DOHH2 (cell line): ENCODE results near the gene C3orf70.

Source experiments
- H3F3A ChIP-seq: fragments of 200-600 bp; sonication (generic), shearing (Covaris generic); 2 replicates; pipeline ENCODE4 v1.6.0; 2016; ENCODE audit warnings: antibody characterized with exemption, mild to moderate bottlenecking; ENCODE audit not compliant: control insufficient read depth, insufficient read depth
- H3K27ac ChIP-seq: fragments of 200-600 bp; sonication (generic); 2 replicates; pipeline ENCODE4 v1.5.1; 2014; ENCODE audit warnings: low read depth, mild to moderate bottlenecking, low read length, moderate library complexity
- H3K27me3 ChIP-seq: fragments of 200-600 bp; sonication (generic); 2 replicates; pipeline ENCODE4 v1.6.1; 2014; ENCODE audit warnings: mild to moderate bottlenecking, low read length, mixed read lengths; ENCODE audit not compliant: control insufficient read depth
- H3K36me3 ChIP-seq: fragments of 200-600 bp; sonication (generic); 2 replicates; pipeline ENCODE4 v1.6.1; 2014; ENCODE audit warnings: mild to moderate bottlenecking, low read length, moderate library complexity, mixed read lengths; ENCODE audit not compliant: control insufficient read depth
- H3K4me1 ChIP-seq: fragments of 200-600 bp; sonication (generic); 2 replicates; pipeline ENCODE4 v1.6.1; 2014; ENCODE audit warnings: mild to moderate bottlenecking, low read length, mixed read lengths; ENCODE audit not compliant: control insufficient read depth
- H3K4me2 ChIP-seq: fragments of 200-600 bp; sonication (generic); 2 replicates; pipeline ENCODE4 v1.6.0; 2014; ENCODE audit warnings: mild to moderate bottlenecking, low read length, moderate library complexity
- H3K4me3 ChIP-seq: fragments of 200-600 bp; sonication (generic); 2 replicates; pipeline ENCODE4 v1.5.1; 2014; ENCODE audit warnings: mild to moderate bottlenecking, low read length, mixed read lengths
- H3K79me2 ChIP-seq: fragments of 200-600 bp; sonication (generic); 2 replicates; pipeline ENCODE4 v1.6.1; 2014; ENCODE audit warnings: mild to moderate bottlenecking, low read length, mixed read lengths; ENCODE audit not compliant: control insufficient read depth
- H3K9me2 ChIP-seq: fragments of 200-600 bp; sonication (generic); replicated peaks from 2 replicates; pipeline ENCODE4 v1.6.1; 2014; ENCODE audit warnings: mild to moderate bottlenecking, low read length, mixed read lengths; ENCODE audit not compliant: control insufficient read depth
- H3K9me3 ChIP-seq: fragments of 200-600 bp; sonication (generic); 2 replicates; pipeline ENCODE4 v1.6.1; 2014; ENCODE audit warnings: antibody characterized with exemption, low read length, mixed read lengths; ENCODE audit not compliant: control insufficient read depth, insufficient read depth
- H4K20me1 ChIP-seq: fragments of 200-600 bp; sonication (generic); 2 replicates; pipeline ENCODE4 v1.6.0; 2014; ENCODE audit warnings: low read depth, mild to moderate bottlenecking, antibody characterized with exemption, low read length, moderate library complexity; ENCODE audit not compliant: control insufficient read depth, insufficient read depth
- EZH2phosphoT487 ChIP-seq: fragments of 200-600 bp; sonication (generic); IDR thresholded peaks from 2 replicates; pipeline ENCODE4 v1.6.1; 2017; ENCODE audit warnings: borderline replicate concordance, mild to moderate bottlenecking, antibody characterized with exemption, low read length, moderate library complexity, mixed read lengths
- TF ChIP-seq, protein P1 (sequence below): fragments of 200-600 bp; sonication (generic); IDR thresholded peaks from one replicate; pipeline ENCODE4 v1.5.1; 2014; ENCODE audit warnings: antibody characterized with exemption, mild to moderate bottlenecking, low read depth, low read length; ENCODE audit not compliant: poor library complexity, severe bottlenecking

C3orf70 gene

DNA sequence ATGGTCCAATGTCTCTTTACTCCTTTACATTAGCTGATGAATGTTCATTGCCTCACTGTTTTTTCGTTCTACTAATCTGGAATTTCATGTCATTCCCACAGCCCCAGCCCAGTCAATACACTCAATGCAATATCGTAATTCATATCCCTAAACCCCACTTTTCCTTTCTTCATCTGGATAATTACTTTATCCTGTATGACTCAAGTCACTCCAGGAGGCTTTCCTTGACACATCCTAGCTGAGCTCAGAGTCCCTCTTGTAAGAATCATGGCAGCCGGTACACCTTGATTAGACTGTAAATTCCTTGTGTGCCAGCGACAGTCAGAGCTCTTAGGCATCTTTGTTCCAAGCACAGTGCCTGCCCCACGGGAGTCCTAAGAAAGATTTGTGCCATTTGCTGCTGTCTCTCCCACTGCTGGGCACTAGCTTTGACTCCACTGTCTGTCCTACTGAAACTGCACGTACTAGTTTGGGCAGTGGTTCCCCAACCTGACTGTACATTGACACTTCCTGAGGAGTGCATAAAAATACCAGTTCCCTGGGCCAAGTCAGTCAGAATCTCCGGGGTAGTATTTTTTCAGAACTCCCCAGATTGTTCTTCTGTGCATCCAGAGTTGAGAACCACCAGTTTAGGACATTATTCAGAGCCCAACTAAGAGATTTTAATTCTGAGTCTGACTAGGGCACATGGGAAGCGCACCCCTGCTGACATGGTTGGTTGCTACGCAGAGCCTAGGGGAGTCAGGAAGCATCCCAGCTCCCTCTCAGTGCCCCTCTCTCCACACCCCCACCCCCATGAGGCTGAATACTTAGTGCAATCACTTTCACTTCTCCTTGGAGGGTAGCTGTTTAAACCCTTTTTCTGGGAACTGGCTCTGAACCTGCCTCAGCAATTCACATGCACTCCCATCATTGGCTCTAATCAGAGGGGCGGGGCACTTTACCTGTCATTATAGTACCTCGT lies 19.5 kb upstream of the C3orf70 start:
- Histone ChIP-seq H3K27ac (no peak overlapping the region), H3K79me2 (no peaks in the 10 kb centered on the region), H3K4me1 (peaks cover 19% of the 10 kb centered on the region), H3F3A (no peaks in the 10 kb centered on the region), H3K9me3 (no peaks in the 10 kb centered on the region), H3K36me3 (no peaks in the 10 kb centered on the region), H3K4me2 (no peak overlapping the region), H3K9me2 (no peaks in the 10 kb centered on the region), H3K4me3 (no peak overlapping the region), H3K27me3 (no peaks in the 10 kb centered on the region), H4K20me1 (no peaks in the 10 kb centered on the region)
- TF ChIP-seq, protein P1, sequence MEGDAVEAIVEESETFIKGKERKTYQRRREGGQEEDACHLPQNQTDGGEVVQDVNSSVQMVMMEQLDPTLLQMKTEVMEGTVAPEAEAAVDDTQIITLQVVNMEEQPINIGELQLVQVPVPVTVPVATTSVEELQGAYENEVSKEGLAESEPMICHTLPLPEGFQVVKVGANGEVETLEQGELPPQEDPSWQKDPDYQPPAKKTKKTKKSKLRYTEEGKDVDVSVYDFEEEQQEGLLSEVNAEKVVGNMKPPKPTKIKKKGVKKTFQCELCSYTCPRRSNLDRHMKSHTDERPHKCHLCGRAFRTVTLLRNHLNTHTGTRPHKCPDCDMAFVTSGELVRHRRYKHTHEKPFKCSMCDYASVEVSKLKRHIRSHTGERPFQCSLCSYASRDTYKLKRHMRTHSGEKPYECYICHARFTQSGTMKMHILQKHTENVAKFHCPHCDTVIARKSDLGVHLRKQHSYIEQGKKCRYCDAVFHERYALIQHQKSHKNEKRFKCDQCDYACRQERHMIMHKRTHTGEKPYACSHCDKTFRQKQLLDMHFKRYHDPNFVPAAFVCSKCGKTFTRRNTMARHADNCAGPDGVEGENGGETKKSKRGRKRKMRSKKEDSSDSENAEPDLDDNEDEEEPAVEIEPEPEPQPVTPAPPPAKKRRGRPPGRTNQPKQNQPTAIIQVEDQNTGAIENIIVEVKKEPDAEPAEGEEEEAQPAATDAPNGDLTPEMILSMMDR: no peak
- no peak for TF ChIP-seq EZH2phosphoT487

DNA sequence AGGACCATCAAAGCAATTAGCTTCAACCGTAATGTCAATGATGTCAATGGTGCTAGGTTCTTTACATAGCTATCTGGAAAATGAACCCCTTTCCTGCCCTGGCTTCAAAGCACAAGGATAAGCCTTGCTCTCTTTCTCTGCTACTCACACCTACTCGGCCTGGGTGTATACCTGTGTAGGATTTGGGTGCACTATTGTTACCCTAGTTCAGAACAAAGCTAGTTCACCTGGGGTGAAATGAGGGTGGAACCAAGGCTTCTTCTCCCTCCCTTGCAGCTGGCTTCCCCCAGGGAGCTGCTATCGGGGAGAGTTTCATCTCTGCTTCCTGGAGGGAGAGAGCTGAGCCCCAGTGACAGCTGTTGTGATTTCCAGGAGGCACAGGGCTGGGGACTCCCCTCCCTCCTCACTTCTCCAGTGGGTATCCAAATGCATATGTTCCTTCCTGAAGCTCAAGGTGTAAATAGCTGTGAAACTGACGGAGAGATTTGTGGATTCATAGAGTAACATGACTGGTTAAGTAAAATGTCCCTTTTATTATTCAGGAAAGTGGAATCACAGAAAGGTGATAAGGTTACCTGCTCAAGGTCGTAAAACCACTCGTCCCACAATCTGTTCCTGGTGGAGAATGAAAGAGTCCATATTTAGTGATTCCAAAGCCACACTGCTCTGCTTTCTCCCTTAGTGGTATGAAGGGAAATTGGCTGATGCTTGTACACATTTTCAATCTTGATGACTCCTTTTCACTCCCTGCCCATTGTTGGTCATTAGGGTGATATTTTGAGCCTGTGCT lies 11.8 kb upstream of the C3orf70 start:
- TF ChIP-seq, protein P1: no peak
- no peak for TF ChIP-seq EZH2phosphoT487
- H3K27me3 ChIP-seq: peaks cover 17% of the 10 kb centered on the region
- no peak overlapping the region for H3K4me2 ChIP-seq
- no peaks in the 10 kb centered on the region for H3K79me2 ChIP-seq
- no peaks in the 10 kb centered on the region for H3K36me3 ChIP-seq
- H3K27ac ChIP-seq: no peak overlapping the region
- H4K20me1 ChIP-seq: no peaks in the 10 kb centered on the region
- H3K9me2 ChIP-seq: no peaks in the 10 kb centered on the region
- no peaks in the 10 kb centered on the region for H3F3A ChIP-seq
- H3K9me3 ChIP-seq: no peaks in the 10 kb centered on the region
- H3K4me3 ChIP-seq: no peak overlapping the region
- no peaks in the 10 kb centered on the region for H3K4me1 ChIP-seq

DNA sequence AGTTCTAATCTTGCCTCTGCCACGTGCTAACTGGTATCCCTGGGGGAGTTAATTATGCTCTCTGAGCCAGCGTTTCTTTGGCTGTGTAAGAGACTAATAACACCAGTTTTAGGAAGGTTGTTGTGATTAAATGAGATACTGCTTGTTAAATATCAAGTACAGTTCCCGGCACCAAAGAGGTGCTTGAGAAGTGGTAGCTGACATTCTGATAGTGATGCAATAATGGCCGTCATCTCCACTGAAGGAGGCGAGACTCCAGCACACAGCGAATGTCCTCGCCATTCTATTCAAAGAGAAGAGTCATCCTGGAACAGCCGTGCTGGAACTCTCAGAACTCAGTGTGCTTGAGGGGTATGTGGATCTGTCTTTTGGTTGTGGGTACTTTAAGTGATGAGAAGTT lies 9.8 kb upstream of the C3orf70 start:
- no peaks in the 10 kb centered on the region for H3K79me2 ChIP-seq
- H3F3A ChIP-seq: no peaks in the 10 kb centered on the region
- TF ChIP-seq EZH2phosphoT487: no peak
- TF ChIP-seq, protein P1: no peak
- no peaks in the 10 kb centered on the region for H3K9me2 ChIP-seq
- no peak overlapping the region for H3K4me3 ChIP-seq
- H3K36me3 ChIP-seq: no peaks in the 10 kb centered on the region
- H3K27me3 ChIP-seq: peaks cover 30% of the 10 kb centered on the region
- H3K4me2 ChIP-seq: no peak overlapping the region
- H3K27ac ChIP-seq: no peak overlapping the region
- H3K4me1 ChIP-seq: no peaks in the 10 kb centered on the region
- H4K20me1 ChIP-seq: no peaks in the 10 kb centered on the region
- H3K9me3 ChIP-seq: no peaks in the 10 kb centered on the region
